HepG2 (cell line): Measurements from ENCODE around the gene TBC1D25. TPM values are rescaled to one million over a fixed set of nuclear protein-coding genes. Genes with fewer than 3 reads are reported as not detected.
A peak's percentile ranks its signal among the peaks of the same experiment; 100 is the strongest.

Experiments used
- ATAC-seq: fragments of 200-7000 bp; cut with Tn5 transposase; 3 replicates; pipeline ENCODE4 v1.9.1; 2020; ENCODE audit warnings: mild to moderate bottlenecking, moderate library complexity
- BruUV-seq: library from RNA; stranded (reverse); fragments of 400-500 nt; replicated peaks from 2 replicates; lab custom pipeline; 2021; lab: Mats Ljungman, UMichigan
- CTCF ChIA-PET: fragments of 300-600 bp; formaldehyde crosslinking; extraction: SDS; loops from one replicate; lab custom pipeline; 2021; ENCODE audit warnings: low total read pairs, inconsistent platforms, low intra/inter-chr PET ratio; lab: Yijun Ruan, JAX
- POLR2A ChIA-PET: fragments of 350-600 bp; sonication (Branson Sonifier 250); formaldehyde crosslinking; loops from one replicate; lab custom pipeline; 2020; ENCODE audit warnings: antibody characterized with exemption, inconsistent platforms; lab: Yijun Ruan, JAX
- DNase-seq: peaks from one replicate; pipeline ENCODE4 v3.0.0-alpha.2; 2015; ENCODE audit warnings: low spot score
- FAIRE-seq: peaks from 3 replicates; lab custom pipeline; 2011; peaks lifted over from hg19 to GRCh38; lab: Jason Lieb, UNC
- H2AFZ ChIP-seq: one replicate; pipeline ENCODE4 v1.6.1; 2011; ENCODE audit warnings: low read length, inconsistent platforms
- H3K27ac ChIP-seq: fragments of 300-600 bp; 3 replicates; pipeline ENCODE4 v1.8.0; 2011; ENCODE audit warnings: mixed run types, mild to moderate bottlenecking, mixed read lengths, low read length, inconsistent platforms; ENCODE audit not compliant: insufficient read depth; ENCODE audit errors: extremely low read length
- H3K27me3 ChIP-seq, 2 experiments: fragments of 200-600 bp in 1 of 2; 2 replicates in 1 of 2; 3 replicates in 1 of 2; pipeline versions ENCODE4 v1.6.0 to v1.8.0; 2011; ENCODE audit warnings: low read length in 2 of 2, mild to moderate bottlenecking in 2 of 2, moderate library complexity in 2 of 2, inconsistent platforms in 1 of 2; ENCODE audit not compliant: insufficient read depth in 2 of 2, control insufficient read depth in 1 of 2
- H3K36me3 ChIP-seq, 2 experiments: fragments of 200-600 bp in 1 of 2; replicated peaks in 1 of 2; 2 replicates in 1 of 2; 3 replicates in 1 of 2; pipeline versions ENCODE4 v1.5.1 to v1.8.0; 2011; ENCODE audit warnings: low read length in 2 of 2, inconsistent platforms in 1 of 2; ENCODE audit not compliant: insufficient read depth in 2 of 2, control insufficient read depth in 1 of 2
- H3K4me1 ChIP-seq: 2 replicates; pipeline ENCODE4 v1.5.1; 2012; ENCODE audit warnings: low read length, inconsistent platforms; ENCODE audit not compliant: insufficient read depth
- H3K4me2 ChIP-seq: 2 replicates; pipeline ENCODE4 v1.6.0; 2011; ENCODE audit warnings: low read depth, low read length, inconsistent platforms
- H3K4me3 ChIP-seq, 3 experiments: fragments of 200-600 bp in 1 of 3; sonication (generic), shearing (Covaris generic) in 1 of 3; replicated peaks in 1 of 3; 2 replicates each; pipeline ENCODE4 v1.5.1; 2011 to 2016; ENCODE audit warnings: low read length in 3 of 3, inconsistent platforms in 2 of 3, low read depth in 2 of 3, mild to moderate bottlenecking in 2 of 3, control low read depth in 1 of 3, mixed read lengths in 1 of 3; ENCODE audit not compliant: insufficient read depth in 1 of 3
- H3K79me2 ChIP-seq: one replicate; pipeline ENCODE4 v1.6.1; 2011; ENCODE audit warnings: low read length, inconsistent platforms; ENCODE audit not compliant: insufficient read depth
- H3K9ac ChIP-seq: 2 replicates; pipeline ENCODE4 v1.6.0; 2011; ENCODE audit warnings: mild to moderate bottlenecking, low read depth, low read length, inconsistent platforms; ENCODE audit not compliant: insufficient read depth
- H3K9me3 ChIP-seq: 2 replicates; pipeline ENCODE4 v1.5.1; 2012; ENCODE audit warnings: mild to moderate bottlenecking, low read length
- H4K20me1 ChIP-seq: 2 replicates; pipeline ENCODE4 v1.6.0; 2011; ENCODE audit warnings: inconsistent platforms, mild to moderate bottlenecking, low read length, moderate library complexity; ENCODE audit not compliant: insufficient read depth
- AHR ChIP-seq: IDR thresholded peaks from 2 replicates; pipeline ENCODE4 v1.6.1; 2018; ENCODE audit warnings: missing genetic modification reagents, missing compliant biosample characterization
- CEBPG ChIP-seq: IDR thresholded peaks from 2 replicates; pipeline ENCODE4 v1.6.1; 2016
- CREB1 ChIP-seq, 2 experiments: fragments of 450-650 bp in 1 of 2; IDR thresholded peaks; 2 replicates each; pipeline ENCODE4 v1.6.1; 2016 to 2017; ENCODE audit warnings: control low read depth in 1 of 2, mild to moderate bottlenecking in 1 of 2, missing compliant biosample characterization in 1 of 2, missing genetic modification characterization in 1 of 2
- KLF12 ChIP-seq: sonication (generic); formaldehyde crosslinking; IDR thresholded peaks from 2 replicates; pipeline ENCODE4 v1.4.0; 2020; ENCODE audit warnings: missing genetic modification reagents, borderline replicate concordance
- KLF16 ChIP-seq, 2 experiments: sonication (generic) in 1 of 2; formaldehyde crosslinking in 1 of 2; IDR thresholded peaks; 2 replicates each; pipeline versions ENCODE4 v1.6.1 to v1.8.0; 2016 to 2023; ENCODE audit warnings: missing genetic modification reagents in 2 of 2, missing compliant biosample characterization in 1 of 2
- KLF9 ChIP-seq: IDR thresholded peaks from 2 replicates; pipeline ENCODE4 v1.6.1; 2016; ENCODE audit warnings: low read depth
- MAFG ChIP-seq: sonication (generic); formaldehyde crosslinking; IDR thresholded peaks from 2 replicates; pipeline ENCODE4 v1.5.1; 2020; ENCODE audit warnings: mild to moderate bottlenecking, missing genetic modification reagents
- MEIS2 ChIP-seq: sonication (generic); formaldehyde crosslinking; IDR thresholded peaks from 2 replicates; pipeline ENCODE4 v1.9.0; 2021; ENCODE audit warnings: mild to moderate bottlenecking, missing genetic modification reagents
- NFRKB ChIP-seq: fragments of 450-650 bp; IDR thresholded peaks from 2 replicates; pipeline ENCODE4 v1.6.1; 2017
- POGZ ChIP-seq: sonication (generic); formaldehyde crosslinking; IDR thresholded peaks from 2 replicates; pipeline ENCODE4 v1.4.0; 2020; ENCODE audit warnings: mild to moderate bottlenecking, missing genetic modification reagents
- RELA ChIP-seq: sonication (generic); formaldehyde crosslinking; IDR thresholded peaks from 2 replicates; pipeline ENCODE4 v1.4.0; 2020; ENCODE audit warnings: missing genetic modification reagents
- SIX4 ChIP-seq: sonication (generic); formaldehyde crosslinking; IDR thresholded peaks from 2 replicates; pipeline ENCODE4 v1.4.0; 2020; ENCODE audit warnings: missing genetic modification reagents
- TBP ChIP-seq: sonication (generic); formaldehyde crosslinking; IDR thresholded peaks from 2 replicates; pipeline ENCODE4 v1.5.0; 2020; ENCODE audit warnings: missing genetic modification reagents
- TRIM24 ChIP-seq: sonication (generic); formaldehyde crosslinking; IDR thresholded peaks from 2 replicates; pipeline ENCODE4 v1.8.0; 2022; ENCODE audit warnings: mild to moderate bottlenecking, missing genetic modification reagents
- TSC22D2 ChIP-seq: sonication (generic); formaldehyde crosslinking; IDR thresholded peaks from 2 replicates; pipeline ENCODE4 v1.5.1; 2020; ENCODE audit warnings: missing genetic modification reagents, mild to moderate bottlenecking, borderline replicate concordance
- ZNF382 ChIP-seq: sonication (generic); formaldehyde crosslinking; IDR thresholded peaks from 2 replicates; pipeline ENCODE4 v1.5.0; 2020; ENCODE audit warnings: missing genetic modification reagents, mild to moderate bottlenecking, borderline replicate concordance
- ZNF615 ChIP-seq: sonication (generic); formaldehyde crosslinking; IDR thresholded peaks from 2 replicates; pipeline ENCODE4 v1.5.0; 2020; ENCODE audit warnings: mild to moderate bottlenecking, missing genetic modification reagents, borderline replicate concordance
- WGBS: methylation state at CpG from one replicate; pipeline ENCODE4 v1.1.6; 2017; ENCODE audit warnings: low lambda C conversion rate; 5-methylcytosine and 5-hydroxymethylcytosine counted together
- in situ Hi-C: cut with HindIII; loops from 2 replicates; pipeline ENCODE4 v1.10.0; 2017; ENCODE audit warnings: low pct_unique_long_range_greater_than_20kb; ENCODE audit not compliant: extremely low pct_ligation_motif_present
- intact Hi-C: fragments of 100-400 bp; cut with micrococcal nuclease; formaldehyde crosslinking; loops from one replicate; pipeline ENCODE4 v1.10.0; 2022; ENCODE audit not compliant: unreplicated experiment
- polyA plus RNA-seq, 8 experiments: library from polyadenylated mRNA; depleted of rRNA in 3 of 8; stranded (reverse) in 7 of 8; unstranded in 1 of 8; fragments of >200 nt; fragmentation: Illumina TruSeq in 4 of 8; extraction: Trizol in 4 of 8; gene quantifications; 2 replicates each; pipeline versions ENCODE4 v1.2.1 to v1.2.3, GENCODE V29; 2011 to 2016; ENCODE audit warnings: low read depth in 4 of 8, missing spikeins in 1 of 8, mixed read lengths in 1 of 8; ENCODE audit not compliant: insufficient read depth in 1 of 8
- total RNA-seq, 5 experiments: library from RNA; depleted of rRNA; stranded (reverse); fragments of >200 nt; fragmentation: Illumina TruSeq; extraction: Trizol; gene quantifications; 2 replicates each; pipeline ENCODE4 v1.2.3, GENCODE V29; 2016; ENCODE audit warnings: low read depth in 1 of 5
- TF ChIP-seq, protein P1 (sequence below): sonication (generic); formaldehyde crosslinking; IDR thresholded peaks from 2 replicates; pipeline ENCODE4 v1.5.0; 2020; ENCODE audit warnings: missing genetic modification reagents, mild to moderate bottlenecking, borderline replicate concordance

Gene TBC1D25
- total and polyA plus RNA-seq, 2 of the 13 experiments (the other 11 are each of a cell fraction or from before 2014, with no cell fraction given), result 3.5 to 4.7 TPM

DNA sequence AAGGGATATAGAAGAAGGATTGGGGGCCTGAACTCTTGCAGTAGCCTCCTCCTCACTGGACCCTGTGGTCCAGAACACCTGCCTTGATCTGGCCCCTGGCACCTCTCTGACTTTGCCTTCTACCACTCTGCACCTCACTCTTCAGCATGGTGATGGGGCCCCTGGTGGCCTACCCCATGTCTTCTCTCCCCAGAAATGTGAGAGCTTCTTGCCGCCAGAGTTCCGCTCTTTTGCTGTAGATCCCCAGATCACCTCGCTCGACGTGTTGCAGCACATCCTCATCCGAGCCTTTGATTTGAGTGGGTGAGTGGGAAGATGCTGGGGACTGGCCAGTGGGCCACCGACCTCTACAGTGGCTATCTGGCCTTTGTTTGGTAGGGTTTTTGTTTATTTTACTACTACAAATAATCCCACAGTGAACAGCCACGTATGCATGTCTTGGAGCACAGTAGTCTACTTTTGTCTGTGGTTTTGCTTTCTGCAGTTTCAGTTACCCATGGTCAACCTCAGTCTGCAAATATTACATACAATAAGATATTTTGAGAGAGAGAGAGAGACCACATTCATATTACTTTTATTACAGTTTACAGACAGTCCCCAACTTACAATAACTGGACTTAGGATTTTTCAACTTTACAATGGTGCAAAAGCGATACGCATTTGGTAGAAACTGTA lies 1.8 kb downstream of the TBC1D25 start:
- H3K4me1 ChIP-seq, result peaks cover 17% of the 10 kb centered on the region
- no peaks in the 10 kb centered on the region for H4K20me1 ChIP-seq
- H2AFZ ChIP-seq, result no peak overlapping the region
- POLR2A ChIA-PET, result interaction anchor here (3.1 kb wide), 1 partner anchor 33 kb away, joined by 28 read pairs; the partner anchor contains the start of gene RBM3
- 83% methylated on average over 10 of the region's 10 CpGs for WGBS
- peak overlapping the region; percentile 74 for H3K4me2 ChIP-seq
- H3K79me2 ChIP-seq, result peaks cover 10% of the 10 kb centered on the region
- H3K4me3 ChIP-seq, result no peak overlapping the region
- no peak for FAIRE-seq
- no peak overlapping the region for H3K9ac ChIP-seq
- H3K9me3 ChIP-seq, result no peaks in the 10 kb centered on the region
- H3K27ac ChIP-seq, result peak overlapping the region; percentile 26
- in situ Hi-C loops, result no loop called here
- no peak for ATAC-seq
- TF ChIP-seq KLF16 (CRISPR knock-in tag; IDR thresholded peaks at IDR 0.05) (no peak), KLF9 (no peak), TRIM24 (CRISPR knock-in tag) (no peak), NFRKB (no peak), SIX4 (no peak), CREB1 (IDR thresholded peaks at IDR 0.05) (no peak), CREB1 (CRISPR knock-in tag; IDR thresholded peaks at IDR 0.05) (no peak), ZNF382 (CRISPR knock-in tag) (no peak), KLF12 (CRISPR knock-in tag) (no peak), MEIS2 (CRISPR knock-in tag) (no peak), TSC22D2 (CRISPR knock-in tag) (no peak), MAFG (no peak), CEBPG (CRISPR knock-in tag) (no peak), RELA (CRISPR knock-in tag) (no peak), AHR (CRISPR knock-in tag) (no peak), POGZ (CRISPR knock-in tag) (no peak), ZNF615 (no peak), TBP (CRISPR knock-in tag) (no peak)
- TF ChIP-seq, protein P1, sequence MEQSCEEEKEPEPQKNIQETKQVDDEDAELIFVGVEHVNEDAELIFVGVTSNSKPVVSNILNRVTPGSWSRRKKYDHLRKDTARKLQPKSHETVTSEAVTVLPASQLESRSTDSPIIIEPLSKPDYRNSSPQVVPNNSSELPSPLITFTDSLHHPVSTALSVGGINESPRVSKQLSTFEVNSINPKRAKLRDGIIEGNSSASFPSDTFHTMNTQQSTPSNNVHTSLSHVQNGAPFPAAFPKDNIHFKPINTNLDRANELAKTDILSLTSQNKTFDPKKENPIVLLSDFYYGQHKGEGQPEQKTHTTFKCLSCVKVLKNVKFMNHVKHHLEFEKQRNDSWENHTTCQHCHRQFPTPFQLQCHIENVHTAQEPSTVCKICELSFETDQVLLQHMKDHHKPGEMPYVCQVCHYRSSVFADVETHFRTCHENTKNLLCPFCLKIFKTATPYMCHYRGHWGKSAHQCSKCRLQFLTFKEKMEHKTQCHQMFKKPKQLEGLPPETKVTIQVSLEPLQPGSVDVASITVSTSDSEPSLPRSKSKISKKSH, result no peak
- H3K27me3 ChIP-seq, result no peaks in the 10 kb centered on the region
- CTCF ChIA-PET, result no interaction called here
- BruUV-seq, result no TSS peak
- intact Hi-C loops, result no loop called here
- no peaks in the 10 kb centered on the region; a peak in 1 of 5 replicates for H3K36me3 ChIP-seq
- no peak for DNase-seq
